Mesothelial cell of epicardium (in vitro differentiated cells): ENCODE measurements around the gene SSBP3. TPM values are rescaled to one million over a fixed set of nuclear protein-coding genes. Genes with fewer than 3 reads are reported as not detected.

Source experiments
- DNase-seq, 2 experiments: peaks; one replicate each; pipeline ENCODE4 v3.0.0; 2021; ENCODE audit warnings: low spot score in 2 of 2; ENCODE audit not compliant: unreplicated experiment in 2 of 2
- H3K27ac Mint-ChIP-seq: 2 replicates; pipeline ENCODE4 v1.8.0; 2021; ENCODE audit warnings: mixed read lengths
- H3K27me3 Mint-ChIP-seq: 2 replicates; pipeline ENCODE4 v1.8.0; 2021; ENCODE audit warnings: low read depth, mixed read lengths
- H3K36me3 Mint-ChIP-seq: 2 replicates; pipeline ENCODE4 v1.8.0; 2021; ENCODE audit warnings: mixed read lengths
- H3K4me1 Mint-ChIP-seq: 2 replicates; pipeline ENCODE4 v1.8.0; 2021; ENCODE audit warnings: mixed read lengths
- H3K4me3 Mint-ChIP-seq: 2 replicates; pipeline ENCODE4 v1.8.0; 2021; ENCODE audit warnings: mild to moderate bottlenecking, moderate library complexity, mixed read lengths
- H3K9me3 Mint-ChIP-seq: 2 replicates; pipeline ENCODE4 v1.8.0; 2021; ENCODE audit warnings: mixed read lengths
- total RNA-seq: library from RNA; stranded (reverse); gene quantifications from 3 replicates; pipeline ENCODE4 v1.2.1, GENCODE V29; 2021
- TF ChIP-seq, protein P1 (sequence below): fragments of 200-600 bp; sonication (generic); IDR thresholded peaks from one replicate; pipeline ENCODE4 v1.5.0; 2021; ENCODE audit warnings: antibody characterized with exemption; ENCODE audit not compliant: unreplicated experiment

SSBP3 gene
- total RNA-seq, 1 donor from 2014 or later: 172 TPM

DNA sequence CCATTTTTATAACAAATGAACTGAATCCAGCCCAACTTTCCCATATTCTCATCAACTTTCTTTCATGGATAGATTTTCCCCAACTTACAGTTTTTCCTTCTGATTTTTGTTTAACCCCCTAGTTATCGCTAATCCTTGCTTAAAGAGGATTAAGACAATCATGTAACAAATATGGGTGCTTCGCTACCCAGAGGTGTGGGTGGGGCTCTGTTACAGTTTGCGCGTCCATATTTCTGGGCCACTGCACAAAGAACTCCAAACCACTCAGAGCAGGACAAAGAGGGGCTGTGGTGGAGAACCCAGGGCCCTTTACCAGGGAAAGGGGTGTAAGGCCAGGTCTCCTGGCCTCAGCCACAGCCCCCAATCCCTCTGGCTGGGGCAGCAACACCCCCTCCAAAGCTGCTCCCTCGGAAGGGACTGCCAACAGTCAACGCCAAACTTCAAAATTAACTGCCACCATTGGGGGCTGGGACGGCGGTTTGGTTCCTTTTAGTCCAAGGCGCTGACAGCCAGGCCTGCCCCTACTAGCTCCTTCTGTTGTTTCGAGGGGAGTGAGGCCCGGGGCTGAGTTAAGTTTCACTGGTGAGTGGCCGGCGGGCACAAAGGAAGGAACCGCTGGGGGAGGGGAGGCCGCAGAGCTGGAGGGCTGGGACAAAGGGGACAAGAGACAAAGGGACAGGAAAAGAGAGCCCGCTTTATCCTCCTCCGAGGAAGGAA, 27.9 kb downstream of the SSBP3 start:
- TF ChIP-seq, protein P1, sequence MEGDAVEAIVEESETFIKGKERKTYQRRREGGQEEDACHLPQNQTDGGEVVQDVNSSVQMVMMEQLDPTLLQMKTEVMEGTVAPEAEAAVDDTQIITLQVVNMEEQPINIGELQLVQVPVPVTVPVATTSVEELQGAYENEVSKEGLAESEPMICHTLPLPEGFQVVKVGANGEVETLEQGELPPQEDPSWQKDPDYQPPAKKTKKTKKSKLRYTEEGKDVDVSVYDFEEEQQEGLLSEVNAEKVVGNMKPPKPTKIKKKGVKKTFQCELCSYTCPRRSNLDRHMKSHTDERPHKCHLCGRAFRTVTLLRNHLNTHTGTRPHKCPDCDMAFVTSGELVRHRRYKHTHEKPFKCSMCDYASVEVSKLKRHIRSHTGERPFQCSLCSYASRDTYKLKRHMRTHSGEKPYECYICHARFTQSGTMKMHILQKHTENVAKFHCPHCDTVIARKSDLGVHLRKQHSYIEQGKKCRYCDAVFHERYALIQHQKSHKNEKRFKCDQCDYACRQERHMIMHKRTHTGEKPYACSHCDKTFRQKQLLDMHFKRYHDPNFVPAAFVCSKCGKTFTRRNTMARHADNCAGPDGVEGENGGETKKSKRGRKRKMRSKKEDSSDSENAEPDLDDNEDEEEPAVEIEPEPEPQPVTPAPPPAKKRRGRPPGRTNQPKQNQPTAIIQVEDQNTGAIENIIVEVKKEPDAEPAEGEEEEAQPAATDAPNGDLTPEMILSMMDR: no peak
- no peak for DNase-seq
- Mint-ChIP-seq H3K36me3 (peaks cover 12% of the 10 kb centered on the region), H3K4me3 (peak overlapping the region; percentile 31), H3K27ac (peak overlapping the region; percentile 96), H3K27me3 (no peaks in the 10 kb centered on the region), H3K4me1 (peaks cover 66% of the 10 kb centered on the region), H3K9me3 (no peaks in the 10 kb centered on the region)

DNA sequence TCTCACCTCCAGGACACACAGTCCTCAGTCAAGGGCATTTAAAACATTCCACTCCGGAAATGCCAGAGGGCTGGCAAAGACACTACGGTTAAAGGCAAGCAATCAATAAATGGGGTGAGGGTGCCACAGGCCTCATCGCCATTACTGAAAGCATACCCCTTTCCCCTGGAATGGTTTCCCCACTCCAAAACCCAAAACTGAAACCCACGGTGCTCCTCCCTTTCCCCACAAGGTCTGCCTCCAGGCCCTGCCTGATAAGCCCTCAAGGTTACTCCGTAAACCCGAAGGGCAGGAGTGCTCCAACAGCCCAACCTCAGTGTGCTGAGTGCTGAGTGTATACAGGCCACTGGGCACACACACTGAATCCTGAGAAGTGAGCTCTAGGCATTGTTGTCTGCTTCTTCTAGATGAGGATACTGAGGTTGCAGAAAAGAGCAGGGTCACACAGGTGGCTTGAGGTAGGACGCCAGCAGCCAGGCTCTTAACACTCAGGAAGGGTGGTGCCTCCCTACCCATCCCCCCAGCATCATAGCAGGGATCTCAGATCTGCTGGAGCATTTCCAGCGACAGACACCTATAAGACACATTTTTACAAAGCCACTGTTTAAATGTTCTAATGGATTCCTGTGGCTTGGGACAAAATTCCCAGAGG, 29.0 kb downstream of the SSBP3 start:
- H3K4me1 Mint-ChIP-seq: peaks cover 77% of the 10 kb centered on the region
- H3K27ac Mint-ChIP-seq: peak overlapping the region; percentile 87
- no peak for DNase-seq
- no peaks in the 10 kb centered on the region for H3K27me3 Mint-ChIP-seq
- H3K9me3 Mint-ChIP-seq: no peaks in the 10 kb centered on the region
- H3K36me3 Mint-ChIP-seq: peaks cover 7% of the 10 kb centered on the region
- TF ChIP-seq, protein P1: no peak
- H3K4me3 Mint-ChIP-seq: no peak overlapping the region

DNA sequence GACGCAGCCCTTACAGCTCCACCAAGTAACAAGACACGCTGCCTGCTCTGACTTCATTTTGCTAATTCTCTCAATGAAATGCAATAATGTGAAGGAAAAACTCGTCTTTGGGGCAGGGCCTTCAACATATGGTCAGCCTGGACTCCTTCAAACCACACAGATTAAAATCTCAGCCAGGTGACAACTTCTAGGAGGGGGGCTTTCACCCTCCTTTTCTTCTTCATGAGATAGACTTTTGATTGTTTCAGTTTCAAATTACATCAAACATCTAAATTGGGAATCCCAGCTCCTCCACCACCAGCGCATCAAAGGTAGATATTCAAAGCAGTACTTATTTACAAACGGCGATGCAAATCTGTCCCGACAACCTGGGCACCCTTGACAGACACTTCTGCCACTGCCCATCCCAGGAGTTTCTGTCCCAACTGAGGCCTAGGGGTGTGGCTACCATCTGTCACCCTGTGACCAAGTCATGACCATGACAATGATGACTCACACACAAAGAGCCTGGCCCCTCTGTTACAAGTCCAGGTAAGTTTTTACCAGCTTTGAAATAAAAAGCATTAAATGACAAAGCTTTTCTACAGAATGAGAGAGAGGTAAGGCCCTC, 29.7 kb downstream of the SSBP3 start:
- H3K27me3 Mint-ChIP-seq: no peaks in the 10 kb centered on the region
- no peak overlapping the region for H3K4me3 Mint-ChIP-seq
- TF ChIP-seq, protein P1: no peak
- H3K4me1 Mint-ChIP-seq: peaks cover 84% of the 10 kb centered on the region
- DNase-seq: no peak
- no peaks in the 10 kb centered on the region for H3K9me3 Mint-ChIP-seq
- H3K27ac Mint-ChIP-seq: peak overlapping the region; percentile 87
- peaks cover 5% of the 10 kb centered on the region for H3K36me3 Mint-ChIP-seq

DNA sequence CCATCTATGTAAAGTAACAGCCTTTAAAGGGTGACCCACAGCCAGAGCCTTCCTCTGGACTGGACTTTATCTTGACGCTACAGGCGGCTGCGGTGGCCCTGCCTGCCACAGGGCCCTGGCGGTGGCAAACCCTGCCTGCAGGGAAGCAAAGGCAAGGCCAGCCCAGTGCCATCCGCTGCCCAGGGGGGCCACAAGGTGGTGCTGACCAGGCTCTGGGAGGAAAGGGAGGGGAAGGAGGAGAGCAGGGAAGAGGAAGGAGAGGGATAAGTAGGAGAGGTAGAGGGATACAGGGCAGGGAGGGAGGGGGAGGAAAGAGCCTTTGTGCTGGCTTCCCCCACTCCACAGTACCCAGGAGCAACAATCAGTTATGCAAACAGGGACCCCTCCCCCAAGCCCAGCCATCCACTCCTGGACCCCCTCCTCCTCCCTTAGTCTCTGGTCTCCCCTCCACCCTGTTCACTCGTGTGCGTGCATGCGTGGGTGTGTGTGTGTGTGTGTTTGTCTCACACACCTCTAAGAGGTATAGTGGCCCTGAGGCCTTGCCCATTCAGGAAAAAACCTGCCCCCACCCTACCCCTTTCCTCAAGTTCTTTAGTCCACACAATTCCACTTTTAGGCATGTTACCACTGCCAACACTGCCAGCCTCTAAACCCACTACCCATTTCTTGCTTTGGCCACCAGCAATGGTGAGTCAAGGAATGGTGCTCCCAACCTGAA, 30.3 kb downstream of the SSBP3 start:
- Mint-ChIP-seq H3K27me3 (no peaks in the 10 kb centered on the region), H3K27ac (peak overlapping the region; percentile 87), H3K36me3 (peaks cover 2% of the 10 kb centered on the region), H3K9me3 (no peaks in the 10 kb centered on the region), H3K4me3 (no peak overlapping the region), H3K4me1 (peaks cover 90% of the 10 kb centered on the region)
- TF ChIP-seq, protein P1: no peak
- no peak for DNase-seq

DNA sequence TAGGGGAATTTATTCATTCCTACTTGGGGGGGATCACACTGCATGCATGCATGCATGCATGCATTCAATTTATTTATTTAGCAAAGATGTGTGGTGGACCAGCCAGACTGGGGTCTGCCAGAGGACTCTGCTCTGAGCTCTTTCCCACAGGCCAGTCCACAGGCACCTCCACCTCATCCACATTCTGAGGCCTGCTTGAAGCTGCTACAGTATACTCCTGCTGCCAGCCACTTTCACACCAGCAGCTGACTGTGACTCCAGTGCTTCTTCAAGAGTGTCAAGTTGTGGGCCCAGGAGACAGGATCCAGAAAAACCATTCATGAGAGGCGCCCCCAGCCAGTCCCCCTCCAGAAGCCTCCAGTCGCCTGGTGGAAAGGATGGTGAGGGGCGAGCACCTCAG, 30.9 kb downstream of the SSBP3 start:
- Mint-ChIP-seq H3K4me3 (no peak overlapping the region), H3K4me1 (peaks cover 95% of the 10 kb centered on the region), H3K27me3 (no peaks in the 10 kb centered on the region), H3K9me3 (no peaks in the 10 kb centered on the region), H3K27ac (peak overlapping the region; percentile 72), H3K36me3 (peaks cover 2% of the 10 kb centered on the region)
- no peak for DNase-seq
- TF ChIP-seq, protein P1: no peak
